Stimulated activated CD4-positive, alpha-beta T cell treated with anti-CD3 and anti-CD28 coated beads, Interleukin-15, amount 100 ng/mL, for 24 hours (primary cell): Measurements from ENCODE around the gene TMEM72.

Experiments
- DNase-seq: peaks from one replicate; pipeline ENCODE4 v3.0.0-alpha.2; 2020

The TMEM72 gene

GRCh38 chr10:44981172-44982113, 70.3 kb downstream of the TMEM72 start:
- DNase-seq, result no peak

GRCh38 chr10:44982114-44982460, 71.0 kb downstream of the TMEM72 start:
- no peak for DNase-seq

- DNase-seq, result no peak
Measured at GRCh38 chr10:44982496-44982895, 71.4 kb downstream of the TMEM72 start.

GRCh38 chr10:44983066-44983894, 72.1 kb downstream of the TMEM72 start:
- DNase-seq, result no peak

DNA sequence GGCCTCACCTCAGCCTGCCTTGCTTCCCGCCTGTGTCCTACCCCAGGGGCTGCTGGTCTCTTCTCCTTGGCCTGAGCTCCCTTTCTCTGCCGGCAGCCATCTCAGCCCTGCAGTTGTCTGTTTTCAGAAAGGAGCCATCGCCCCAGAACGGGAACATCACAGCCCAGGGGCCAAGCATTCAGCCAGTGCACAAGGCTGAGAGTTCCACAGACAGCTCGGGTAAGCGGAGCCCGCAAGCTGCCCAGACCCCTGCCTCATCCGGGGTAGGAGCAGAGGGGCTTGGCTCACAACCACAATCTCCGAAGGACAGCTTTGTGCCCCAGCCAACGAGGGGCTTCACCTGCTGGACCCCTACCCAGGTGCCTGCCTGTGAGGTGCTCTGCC, 72.8 kb downstream of the TMEM72 start:
- DNase-seq, result no peak

DNA sequence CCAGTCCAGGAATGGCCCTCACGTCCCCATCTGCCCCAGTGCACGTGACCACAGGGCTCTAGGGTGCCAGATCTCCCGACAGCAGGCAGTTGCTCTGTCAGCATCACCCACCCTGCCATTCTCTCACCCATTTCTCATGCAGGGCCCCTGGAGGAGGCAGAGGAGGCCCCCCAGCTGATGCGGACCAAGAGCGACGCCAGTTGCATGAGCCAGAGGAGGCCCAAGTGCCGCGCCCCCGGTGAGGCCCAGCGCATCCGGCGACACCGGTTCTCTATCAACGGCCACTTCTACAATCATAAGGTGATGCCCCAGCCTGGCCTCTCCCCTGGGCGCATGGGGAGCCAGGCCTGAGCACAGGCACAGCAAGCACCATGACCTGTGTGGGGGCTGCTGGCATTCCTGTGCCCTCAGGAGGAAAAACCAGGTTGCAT, 73.5 kb downstream of the TMEM72 start:
- DNase-seq, result no peak

- DNase-seq, result no peak
Measured at GRCh38 chr10:44985175-44985681, 74.1 kb downstream of the TMEM72 start.

DNA sequence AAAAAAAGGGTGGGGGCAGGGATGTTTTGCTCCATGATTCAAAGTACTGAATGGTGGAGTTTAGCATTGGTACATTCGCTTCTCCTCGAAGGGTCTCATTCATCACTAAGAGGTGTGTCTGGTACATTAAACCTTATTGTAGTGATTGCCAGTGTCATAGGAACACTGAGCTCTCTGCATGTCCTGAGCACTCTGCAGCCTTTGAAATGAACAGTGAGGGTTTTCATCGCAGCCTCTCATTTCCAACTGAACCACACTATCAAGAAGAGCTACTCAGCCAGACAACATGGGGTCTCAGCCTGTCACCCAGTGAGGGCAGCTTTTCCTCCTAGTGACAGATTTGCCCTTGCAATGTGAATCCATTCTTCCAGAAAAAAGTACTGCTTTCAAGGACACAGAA, 75.0 kb downstream of the TMEM72 start:
- no peak for DNase-seq
